Heart right ventricle (tissue), 16 donors: ENCODE data around the gene USE1. TPM values are rescaled to one million over a fixed set of nuclear protein-coding genes. Genes with fewer than 3 reads are reported as not detected.
A peak's percentile ranks its signal among the peaks of the same experiment; 100 is the strongest.

Experiments used
- ATAC-seq, 8 donors: fragments of 200-7000 bp; cut with Tn5 transposase; one replicate each; pipeline ENCODE4 v1.9.1; 2020; ENCODE audit warnings: mild to moderate bottlenecking in 8 of 8, moderate library complexity in 8 of 8, moderate number of reproducible peaks in 1 of 8
- DNase-seq, 2 donors: peaks; one replicate each; pipeline ENCODE4 v3.0.0-alpha.2; 2020
- H3K27ac ChIP-seq, 10 donors: fragments of 200-600 bp; sonication (generic) in 2 of 10; one replicate each; pipeline versions ENCODE4 v1.5.0 to v1.8.0; 2020 to 2022; ENCODE audit warnings: mild to moderate bottlenecking in 3 of 10
- H3K27me3 ChIP-seq, 7 donors: fragments of 200-600 bp; one replicate each; pipeline ENCODE4 v1.8.0; 2021 to 2022; ENCODE audit warnings: mild to moderate bottlenecking in 2 of 7
- H3K36me3 ChIP-seq, 9 donors: fragments of 200-600 bp; sonication (generic) in 1 of 9; one replicate each; pipeline versions ENCODE4 v1.5.0 to v1.8.0; 2020 to 2022; ENCODE audit warnings: mild to moderate bottlenecking in 2 of 9
- H3K4me1 ChIP-seq, 9 donors: fragments of 200-600 bp; sonication (generic) in 1 of 9; one replicate each; pipeline versions ENCODE4 v1.5.0 to v1.8.0; 2020 to 2022; ENCODE audit warnings: mild to moderate bottlenecking in 4 of 9
- H3K4me3 ChIP-seq, 10 donors: fragments of 200-600 bp; sonication (generic) in 2 of 10; one replicate each; pipeline versions ENCODE4 v1.5.0 to v1.8.0; 2020 to 2022; ENCODE audit warnings: mild to moderate bottlenecking in 7 of 10, moderate library complexity in 2 of 10
- H3K9me3 ChIP-seq, 11 donors: fragments of 200-600 bp in 10 of 11; sonication (generic) in 2 of 11; one replicate each; pipeline versions ENCODE4 v1.5.0 to v1.8.0; 2013 to 2022; ENCODE audit warnings: mild to moderate bottlenecking in 2 of 11, control low read depth in 1 of 11, moderate library complexity in 1 of 11
- CTCF ChIP-seq, 9 donors: fragments of 200-600 bp; sonication (generic) in 2 of 9; IDR thresholded peaks; one replicate each; pipeline versions ENCODE4 v1.5.0 to v1.8.0; 2021 to 2022; ENCODE audit warnings: antibody characterized with exemption in 9 of 9, mild to moderate bottlenecking in 5 of 9, moderate library complexity in 1 of 9
- WGBS, 2 donors: extraction: QIAGEN DNeasy Blood & Tissue Kit; methylation state at CpG; one replicate each; pipeline ENCODE4 v1.1.7; 2013; ENCODE audit warnings: inconsistent platforms in 1 of 2; 5-methylcytosine and 5-hydroxymethylcytosine counted together
- intact Hi-C, 10 donors: fragments of 100-400 bp; cut with DNase I; formaldehyde crosslinking; loops; one replicate each; pipeline versions ENCODE4 v1.11.1 to v1.14.2; 2022
- polyA plus RNA-seq, 2 donors: library from polyadenylated mRNA; stranded (reverse); fragments of 200-250 nt; gene quantifications; one replicate each; pipeline ENCODE4 v1.2.3, GENCODE V29; 2013
- total RNA-seq, 10 donors: library from RNA; stranded (reverse); fragmentation: NEBNext Ultra II Directional in 3 of 10; extraction: Animal tissue kit (Norgen Biotek cat#: 25700) in 3 of 10; gene quantifications; one replicate each; pipeline versions ENCODE4 v1.2.1 to v1.2.4, GENCODE V29; 2021 to 2023
- donor health status: Arrhythmogenic right ventricular cardiomyopathy.
- donor health status: ischemic (EF 13 %, LVEDD 7.1; RV severe dilation, severe dysfunction).
- donor health status: healthy with polysubstance abuse.
- donor health status: DM: no; HTN: yes; CAD: no.
- donor health status: DM: no; HTN: no; CAD: no.
- donor health status: ischemic (EF 25% LVEDD 6.9; RV normal size, moderate dysfunction).
- donor health status: ischemic (EF 25% LVEDD 5.7; RV mildly dilated, moderate dysfunction).
- donor health status: healthy.
- donor health status: DM: yes; HTN: yes; CAD: no.
- donor health status: Ischemic cardiomyopathy.
- donor health status: ischemic (EF 35%, LVEDD 5.7; RV mildly dilated, moderate dysfunction).
- donor health status: nonischemic (EF 11% LVEDD 7.7; RV severe dilation, severe dysfunction).
- donor health status: DM: yes; HTN: yes; CAD: no.
- donor health status: PGD.
- donor health status: ischemic (EF 29% LVEDD 5.4; RV normal size, mild dysfunction).
- donor health status: nonischemic (EF 23%, LVEDD 6.1; RV moderate dilation, normal function).

USE1 gene
- total and polyA plus RNA-seq, 12 donors: 25.1 to 67.6 (median 30.2) TPM

GRCh38 chr19:17210296-17210695 is 4.9 kb upstream of the USE1 start:
- TF ChIP-seq CTCF (IDR thresholded peaks at IDR 0.05): no peak
- H3K27me3 ChIP-seq: no peaks in the 10 kb centered on the region
- DNase-seq: no peak
- no peak for ATAC-seq
- H3K36me3 ChIP-seq: peaks cover 0 to 84% (median 43%) of the 10 kb centered on the region in 9 donors
- WGBS, 2 donors: 85 to 86% methylated on average over 14 of the region's 14 CpGs
- H3K4me1 ChIP-seq: peaks cover 0 to 9% (median 6%) of the 10 kb centered on the region in 9 donors
- intact Hi-C loops: loop anchor here in 1 of 10 donors (10.0 kb wide), 1 partner anchor 75 kb away; the partner anchor contains the start of gene ANKLE1
- H3K9me3 ChIP-seq: no peaks in the 10 kb centered on the region
- no peak overlapping the region for H3K27ac ChIP-seq
- H3K4me3 ChIP-seq: no peak overlapping the region

- H3K9me3 ChIP-seq: no peaks in the 10 kb centered on the region
- no peaks in the 10 kb centered on the region for H3K27me3 ChIP-seq
- no peak overlapping the region for H3K27ac ChIP-seq
- 93 to 94% methylated on average over 50 to 58 of the region's 58 CpGs for WGBS, 2 donors
- H3K36me3 ChIP-seq: peaks cover 0 to 76% (median 36%) of the 10 kb centered on the region in 9 donors
- H3K4me1 ChIP-seq: peaks cover 0 to 16% (median 13%) of the 10 kb centered on the region in 9 donors
- TF ChIP-seq CTCF (IDR thresholded peaks at IDR 0.05): no peak
- intact Hi-C loops: loop anchor here in 1 of 10 donors (10.0 kb wide), 1 partner anchor 73 kb away; the partner anchor contains the start of gene ANKLE1
- ATAC-seq: no peak
- H3K4me3 ChIP-seq: no peak overlapping the region
- DNase-seq: no peak
Measured at GRCh38 chr19:17211547-17212446, 3.4 kb upstream of the USE1 start.

GRCh38 chr19:17213334-17213733 is 1.8 kb upstream of the USE1 start:
- ATAC-seq: no peak
- no peak overlapping the region for H3K27ac ChIP-seq
- peaks cover 0 to 78% (median 40%) of the 10 kb centered on the region in 9 donors for H3K36me3 ChIP-seq
- intact Hi-C loops: loop anchor here in 1 of 10 donors (10.0 kb wide), 1 partner anchor 71 kb away; the partner anchor contains the start of gene ANKLE1
- no peak overlapping the region for H3K4me3 ChIP-seq
- H3K9me3 ChIP-seq: no peaks in the 10 kb centered on the region
- H3K27me3 ChIP-seq: no peaks in the 10 kb centered on the region
- no peak for DNase-seq
- peaks cover 0 to 16% (median 13%) of the 10 kb centered on the region in 9 donors for H3K4me1 ChIP-seq
- WGBS, 2 donors: 85 to 89% methylated on average over 5 of the region's 5 CpGs
- TF ChIP-seq CTCF (IDR thresholded peaks at IDR 0.05): no peak

GRCh38 chr19:17214508-17215126 is 540 bp upstream of the USE1 start:
- ATAC-seq (peak in 1 of 8 donors; percentile 0), DNase-seq (no peak)
- Histone ChIP-seq H3K27ac (peak overlapping the region; percentile 80 to 97 (median 94)), H3K36me3 (peaks cover 0 to 78% (median 46%) of the 10 kb centered on the region in 9 donors), H3K27me3 (no peaks in the 10 kb centered on the region), H3K4me3 (peak overlapping the region; percentile 47 to 80 (median 64)), H3K4me1 (peaks cover 0 to 16% (median 13%) of the 10 kb centered on the region in 9 donors), H3K9me3 (no peaks in the 10 kb centered on the region)
- intact Hi-C loops: loop anchor here in 1 of 10 donors (10.0 kb wide), 1 partner anchor 70 kb away; the partner anchor contains the start of gene ANKLE1
- no peak for TF ChIP-seq CTCF (IDR thresholded peaks at IDR 0.05)
- WGBS, 2 donors: 25 to 39% methylated on average over 16 of the region's 16 CpGs
